SK-N-MC (cell line): ENCODE results near the gene CSF1R.

ENCODE experiments used
- DNase-seq: peaks from one replicate; pipeline ENCODE4 v3.0.0-alpha.2; 2011; ENCODE audit warnings: low read depth, low spot score
- H3K27ac ChIP-seq: fragments of 200-600 bp; sonication (generic); 2 replicates; pipeline ENCODE4 v1.5.1; 2016; ENCODE audit warnings: mixed run types
- H3K36me3 ChIP-seq: fragments of 200-600 bp; sonication (generic); 2 replicates; pipeline ENCODE4 v1.6.1; 2017; ENCODE audit warnings: antibody characterized with exemption, low read length, mixed read lengths; ENCODE audit not compliant: insufficient read depth
- H3K4me3 ChIP-seq: fragments of 200-600 bp; sonication (generic); 2 replicates; pipeline ENCODE4 v1.5.1; 2016
- H3K9ac ChIP-seq: fragments of 200-600 bp; sonication (generic); 2 replicates; pipeline ENCODE4 v1.8.0; 2017; ENCODE audit warnings: mixed run types, mixed read lengths; ENCODE audit not compliant: insufficient read length
- H3K9me3 ChIP-seq: fragments of 200-600 bp; sonication (generic); 2 replicates; pipeline ENCODE4 v1.6.1; 2017; ENCODE audit warnings: low read depth, mild to moderate bottlenecking, antibody characterized with exemption, low read length, moderate library complexity, mixed read lengths
- EZH2 ChIP-seq: fragments of 200-600 bp; sonication (generic); IDR thresholded peaks from one replicate; pipeline ENCODE4 v1.6.1; 2017; ENCODE audit warnings: antibody characterized with exemption
- FOXP2 ChIP-seq: optimal IDR thresholded peaks from 2 replicates; pipeline ENCODE3; 2011; ENCODE audit warnings: mild to moderate bottlenecking, moderate library complexity; ENCODE audit not compliant: insufficient read depth; ENCODE audit errors: extremely low read length, control extremely low read depth
- POLR2AphosphoS5 ChIP-seq: IDR thresholded peaks from 2 replicates; pipeline ENCODE4 v1.6.1; 2012; ENCODE audit warnings: mild to moderate bottlenecking, low read depth, low read length, borderline replicate concordance

Gene CSF1R

GRCh38 chr5:150085950-150086715, at the start of gene CSF1R:
Gene CSF1R, minus strand, starts transcription at chr5:150086554. Its CDS starts 127 bp downstream, at chr5:150086427.
- TF ChIP-seq FOXP2 (no peak), EZH2 (no peak)
- Histone ChIP-seq H3K36me3 (no peaks in the 10 kb centered on the region), H3K9me3 (no peaks in the 10 kb centered on the region), H3K27ac (no peak within 1 kb of the TSS), H3K9ac (no peak within 1 kb of the TSS), H3K4me3 (no peak within 1 kb of the TSS)
- DNase-seq: no peak

- H3K36me3 ChIP-seq: no peaks in the 10 kb centered on the region
- TF ChIP-seq POLR2AphosphoS5 (no peak), EZH2 (no peak), FOXP2 (no peak)
- no peak overlapping the region for H3K27ac ChIP-seq
- no peak for DNase-seq
- H3K9ac ChIP-seq: no peak overlapping the region
- no peaks in the 10 kb centered on the region for H3K9me3 ChIP-seq
- H3K4me3 ChIP-seq: no peak overlapping the region
Observed at GRCh38 chr5:150135557-150136304, 49.4 kb upstream of the CSF1R start.

GRCh38 chr5:150134198-150134588, 47.8 kb upstream of the CSF1R start:
- TF ChIP-seq POLR2AphosphoS5 (no peak), EZH2 (no peak), FOXP2 (no peak)
- no peak overlapping the region for H3K27ac ChIP-seq
- H3K4me3 ChIP-seq: no peak overlapping the region
- no peak for DNase-seq
- H3K9ac ChIP-seq: no peak overlapping the region
- no peaks in the 10 kb centered on the region for H3K9me3 ChIP-seq
- H3K36me3 ChIP-seq: no peaks in the 10 kb centered on the region

- H3K9me3 ChIP-seq: no peaks in the 10 kb centered on the region
- no peak overlapping the region for H3K9ac ChIP-seq
- H3K36me3 ChIP-seq: no peaks in the 10 kb centered on the region
- no peak overlapping the region for H3K4me3 ChIP-seq
- TF ChIP-seq FOXP2: no peak
- no peak overlapping the region for H3K27ac ChIP-seq
- no peak for DNase-seq
Observed at GRCh38 chr5:150133581-150134197, 47.3 kb upstream of the CSF1R start.

GRCh38 chr5:150132740-150133139, 46.4 kb upstream of the CSF1R start:
- no peak for TF ChIP-seq POLR2AphosphoS5
- no peaks in the 10 kb centered on the region for H3K9me3 ChIP-seq
- no peak overlapping the region for H3K9ac ChIP-seq
- H3K36me3 ChIP-seq: no peaks in the 10 kb centered on the region
- no peak overlapping the region for H3K4me3 ChIP-seq
- H3K27ac ChIP-seq: no peak overlapping the region
- no peak for DNase-seq

GRCh38 chr5:150131978-150132694, 45.8 kb upstream of the CSF1R start:
- no peak for DNase-seq
- H3K27ac ChIP-seq: no peak overlapping the region

GRCh38 chr5:150131461-150131860, 45.1 kb upstream of the CSF1R start:
- DNase-seq: no peak
- no peak overlapping the region for H3K4me3 ChIP-seq
- TF ChIP-seq EZH2 (no peak), POLR2AphosphoS5 (no peak), FOXP2 (no peak)
- no peaks in the 10 kb centered on the region for H3K36me3 ChIP-seq
- no peak overlapping the region for H3K9ac ChIP-seq
- no peaks in the 10 kb centered on the region for H3K9me3 ChIP-seq
- no peak overlapping the region for H3K27ac ChIP-seq

More at GRCh38 chr5:150131978-150132694, 45.8 kb upstream of the CSF1R start:
- H3K9me3 ChIP-seq: no peaks in the 10 kb centered on the region
- no peak overlapping the region for H3K4me3 ChIP-seq
- no peaks in the 10 kb centered on the region for H3K36me3 ChIP-seq
- H3K9ac ChIP-seq: no peak overlapping the region
- TF ChIP-seq EZH2: no peak
- no peak for TF ChIP-seq POLR2AphosphoS5
- TF ChIP-seq FOXP2: no peak

GRCh38 chr5:150130493-150130922, 44.2 kb upstream of the CSF1R start:
- Histone ChIP-seq H3K9ac (no peak overlapping the region), H3K4me3 (no peak overlapping the region), H3K27ac (no peak overlapping the region), H3K36me3 (no peaks in the 10 kb centered on the region), H3K9me3 (no peaks in the 10 kb centered on the region)
- DNase-seq: no peak
- TF ChIP-seq EZH2 (no peak), POLR2AphosphoS5 (no peak), FOXP2 (no peak)
